B cell (primary cell): Measurements from ENCODE around the gene USP34. TPM values are rescaled to one million over a fixed set of nuclear protein-coding genes. Genes with fewer than 3 reads are reported as not detected.

ENCODE experiments used
- ATAC-seq: fragments of 200-7000 bp; cut with Tn5 transposase; one replicate; pipeline ENCODE4 v1.10.0; 2021; ENCODE audit warnings: low read depth, mild to moderate bottlenecking, moderate number of reproducible peaks, moderate library complexity
- CTCF ChIA-PET: fragments of 350-600 bp; sonication (Branson Sonifier 250); formaldehyde crosslinking; loops from one replicate; lab custom pipeline; 2021; ENCODE audit warnings: antibody characterized with exemption, inconsistent platforms; lab: Charles Lee
- POLR2A ChIA-PET: fragments of 350-600 bp; sonication (Branson Sonifier 250); formaldehyde crosslinking; loops from one replicate; lab custom pipeline; 2021; ENCODE audit warnings: antibody characterized with exemption; lab: Charles Lee
- DNase-seq: peaks from one replicate; pipeline ENCODE4 v3.0.0; 2013
- H2AFZ ChIP-seq: 2 replicates; pipeline ENCODE4 v1.6.1; 2012; ENCODE audit warnings: mild to moderate bottlenecking, low read depth, low read length; ENCODE audit not compliant: insufficient read depth, poor library complexity, severe bottlenecking
- H3K27ac ChIP-seq, 2 donors: 1 replicate in 1 of 2; 2 replicates in 1 of 2; pipeline ENCODE4 v1.5.1; 2012 to 2013; ENCODE audit warnings: low read length in 2 of 2, mild to moderate bottlenecking in 2 of 2, moderate library complexity in 1 of 2
- H3K27me3 ChIP-seq, 4 experiments: fragments of 200-600 bp in 1 of 4; sonication (generic) in 1 of 4; replicated peaks in 1 of 4; 1 replicate in 2 of 4; 2 replicates in 2 of 4; pipeline versions ENCODE4 v1.6.1 to v1.7.0; 2013 to 2016; ENCODE audit warnings: low read length in 3 of 4, mild to moderate bottlenecking in 2 of 4, mixed read lengths in 1 of 4, moderate library complexity in 1 of 4; ENCODE audit not compliant: insufficient read depth in 4 of 4, control insufficient read depth in 3 of 4; ENCODE audit errors: control extremely low read depth in 1 of 4
- H3K36me3 ChIP-seq, 2 experiments: replicated peaks in 1 of 2; 1 replicate in 1 of 2; 2 replicates in 1 of 2; pipeline versions ENCODE4 v1.6.1 to v1.7.1; 2013; ENCODE audit warnings: low read length in 1 of 2; ENCODE audit not compliant: insufficient read depth in 2 of 2, control insufficient read depth in 1 of 2; ENCODE audit errors: control extremely low read depth in 1 of 2, extremely low read depth in 1 of 2
- H3K4me1 ChIP-seq, 2 donors: fragments of 200-600 bp in 1 of 2; sonication (generic) in 1 of 2; 1 replicate in 1 of 2; 2 replicates in 1 of 2; pipeline versions ENCODE4 v1.5.1 to v1.6.1; 2013 to 2017; ENCODE audit warnings: low read length in 2 of 2; ENCODE audit not compliant: control insufficient read depth in 2 of 2, insufficient read depth in 2 of 2
- H3K4me2 ChIP-seq: replicated peaks from 2 replicates; pipeline ENCODE3; 2012; ENCODE audit warnings: mild to moderate bottlenecking, low read depth, low read length; ENCODE audit not compliant: poor library complexity, severe bottlenecking
- H3K4me3 ChIP-seq, 5 experiments: fragments of 200-600 bp in 1 of 5; sonication (generic) in 1 of 5; 1 replicate in 3 of 5; 2 replicates in 2 of 5; pipeline versions ENCODE4 v1.5.1 to v1.7.0; 2011 to 2016; ENCODE audit warnings: low read length in 4 of 5, mild to moderate bottlenecking in 4 of 5, low read depth in 2 of 5, control low read depth in 1 of 5, moderate library complexity in 1 of 5; ENCODE audit not compliant: insufficient read depth in 1 of 5; ENCODE audit errors: control extremely low read depth in 1 of 5, extremely low read depth in 1 of 5
- H3K79me2 ChIP-seq: fragments of 200-600 bp; sonication (generic); one replicate; pipeline ENCODE4 v1.6.0; 2016; ENCODE audit warnings: low read length; ENCODE audit not compliant: control insufficient read depth, insufficient read depth
- H3K9ac ChIP-seq: fragments of 200-600 bp; sonication (generic); 2 replicates; pipeline ENCODE4 v1.6.1; 2017; ENCODE audit warnings: mild to moderate bottlenecking, low read length, moderate library complexity
- H3K9me3 ChIP-seq, 3 donors: one replicate each; pipeline versions ENCODE4 v1.6.1 to v1.7.1; 2013; ENCODE audit warnings: low read length in 2 of 3; ENCODE audit not compliant: control insufficient read depth in 2 of 3, insufficient read depth in 1 of 3; ENCODE audit errors: control extremely low read depth in 1 of 3
- H4K20me1 ChIP-seq: 2 replicates; pipeline ENCODE4 v1.6.0; 2012; ENCODE audit warnings: mild to moderate bottlenecking, low read length; ENCODE audit not compliant: insufficient read depth, control insufficient read depth, poor library complexity, severe bottlenecking
- H3K27ac Mint-ChIP-seq: one replicate; pipeline ENCODE4 v1.8.0; 2021; ENCODE audit warnings: mixed read lengths
- H3K27me3 Mint-ChIP-seq: one replicate; pipeline ENCODE4 v1.8.0; 2021; ENCODE audit warnings: mixed read lengths
- H3K4me1 Mint-ChIP-seq: one replicate; pipeline ENCODE4 v1.8.0; 2021; ENCODE audit warnings: mixed read lengths
- H3K4me3 Mint-ChIP-seq: one replicate; pipeline ENCODE4 v1.8.0; 2021; ENCODE audit warnings: mixed read lengths
- H3K9me3 Mint-ChIP-seq: one replicate; pipeline ENCODE4 v1.8.0; 2022; ENCODE audit warnings: mixed read lengths; ENCODE audit not compliant: insufficient read depth
- CTCF ChIP-seq: fragments of 200-600 bp; IDR thresholded peaks from one replicate; pipeline ENCODE4 v1.8.0; 2022; ENCODE audit warnings: antibody characterized with exemption, mild to moderate bottlenecking
- EZH2 ChIP-seq: IDR thresholded peaks from 2 replicates; pipeline ENCODE4 v1.6.1; 2012; ENCODE audit warnings: borderline replicate concordance, low read depth, mild to moderate bottlenecking, moderate library complexity, low read length; ENCODE audit not compliant: insufficient read depth, poor library complexity, severe bottlenecking
- WGBS: methylation state at CpG from one replicate; pipeline ENCODE4 v1.1.5; 2013; ENCODE audit warnings: missing lambda C conversion rate; ENCODE audit not compliant: insufficient coverage; 5-methylcytosine and 5-hydroxymethylcytosine counted together
- intact Hi-C: fragments of 100-400 bp; cut with micrococcal nuclease; formaldehyde crosslinking; loops from one replicate; pipeline ENCODE4 v1.10.0; 2022
- polyA plus RNA-seq: library from polyadenylated mRNA; depleted of rRNA; stranded (reverse); fragments of >200 nt; gene quantifications from 2 replicates; pipeline ENCODE4 v1.2.3, GENCODE V29; 2012
- total RNA-seq, 2 donors: library from RNA; stranded (reverse); fragments of 120-200 nt in 1 of 2; gene quantifications; 1 replicate in 1 of 2; 2 replicates in 1 of 2; pipeline versions ENCODE4 v1.2.3 to v1.2.4, GENCODE V29; 2013 to 2022

USP34 gene
- total and polyA plus RNA-seq, 2 donors (not counting 1 experiment from before 2014, with no cell fraction given): 70.3 to 311 TPM

- WGBS: no CpG with 5 or more reads among the region's 2 CpGs
- Histone ChIP-seq H3K36me3 (peaks cover 8 to 29% of the 10 kb centered on the region in 2 experiments), H3K27ac (no peak overlapping the region), H3K9me3 (no peaks in the 10 kb centered on the region), H3K4me3 (no peak overlapping the region), H3K79me2 (peaks cover 47% of the 10 kb centered on the region), H2AFZ (no peak overlapping the region), H4K20me1 (peaks cover 12% of the 10 kb centered on the region), H3K4me1 (no peaks in the 10 kb centered on the region), H3K4me2 (no peak overlapping the region), H3K27me3 (no peaks in the 10 kb centered on the region), H3K9ac (no peak overlapping the region)
- TF ChIP-seq CTCF: no peak
- no peak for TF ChIP-seq EZH2
- DNase-seq: no peak
- POLR2A ChIA-PET: no interaction called here
- H3K9me3 Mint-ChIP-seq: no peaks in the 10 kb centered on the region
- no peak overlapping the region for H3K4me3 Mint-ChIP-seq
- no peak for ATAC-seq
- intact Hi-C loops: loop anchor here (2.0 kb wide), 1 partner anchor 13 kb away; no protein-coding TSS in a partner anchor
- H3K4me1 Mint-ChIP-seq: peaks cover 5% of the 10 kb centered on the region
- H3K27ac Mint-ChIP-seq: no peak overlapping the region
- H3K27me3 Mint-ChIP-seq: no peaks in the 10 kb centered on the region
- CTCF ChIA-PET: interaction anchor here (0.7 kb wide), 1 partner anchor 461 kb away, joined by 3 read pairs; no protein-coding TSS in a partner anchor
These were observed 65.1 kb downstream of the USP34 start for GRCh38 chr2:61405813-61406212.

GRCh38 chr2:61404438-61404837, 66.4 kb downstream of the USP34 start:
- WGBS: no CpG with 5 or more reads among the region's 1 CpG
- Mint-ChIP-seq H3K4me1 (peaks cover 5% of the 10 kb centered on the region), H3K4me3 (no peak overlapping the region), H3K27ac (no peak overlapping the region), H3K9me3 (no peaks in the 10 kb centered on the region), H3K27me3 (no peaks in the 10 kb centered on the region)
- peaks cover 0 to 3% (median 0%) of the 10 kb centered on the region in 3 donors for H3K9me3 ChIP-seq
- peaks cover 7 to 26% of the 10 kb centered on the region in 2 experiments for H3K36me3 ChIP-seq
- no peak overlapping the region for H3K4me2 ChIP-seq
- no peak overlapping the region for H2AFZ ChIP-seq
- H3K27me3 ChIP-seq: no peaks in the 10 kb centered on the region
- H3K4me1 ChIP-seq: no peaks in the 10 kb centered on the region
- no peak overlapping the region for H3K9ac ChIP-seq
- H4K20me1 ChIP-seq: peaks cover 9% of the 10 kb centered on the region
- TF ChIP-seq EZH2 (no peak), CTCF (no peak)
- ATAC-seq (no peak), DNase-seq (no peak)
- H3K79me2 ChIP-seq: peaks cover 33% of the 10 kb centered on the region
- H3K4me3 ChIP-seq: no peak overlapping the region
- POLR2A ChIA-PET: interaction anchor here (0.5 kb wide), 1 partner anchor 67 kb away, joined by 9 read pairs; no protein-coding TSS in a partner anchor
- CTCF ChIA-PET: no interaction called here
- no peak overlapping the region for H3K27ac ChIP-seq
- intact Hi-C loops: loop anchor here (2.0 kb wide), 1 partner anchor 14 kb away; no protein-coding TSS in a partner anchor
